Activated CD8-positive, alpha-beta T cell treated with anti-CD3 and anti-CD28 coated beads, Interleukin-2, amount 10 ng/mL, durations not matched to agents 7 days and 5 days (primary cell): ENCODE results near the gene MEF2D. TPM values are rescaled to one million over a fixed set of nuclear protein-coding genes. Genes with fewer than 3 reads are reported as not detected.

Experiments
- microRNA-seq: library from miRNA; unstranded; fragments of <30 nt; microRNA quantifications from one replicate; pipeline ENCODE4 v1.2.0, GENCODE V29; 2022
- total RNA-seq, 2 experiments: library from RNA; stranded (reverse); gene quantifications; one replicate each; pipeline ENCODE4 v1.2.3, GENCODE V29; 2021

Gene MEF2D
- total RNA-seq, 2 experiments from 2014 or later, result 34.8 to 40.1 TPM

Small RNA genes within 50 kb of the gene (microRNA-seq; reads per million reads assigned to microRNA genes)
- not detected for gene MIR9-1

Other genes with a start within 250 kb of the MEF2D start
- gene SMG5, start 217.9 kb downstream of the MEF2D start, total RNA-seq, result 10 to 100 TPM; 75.2 to 78.2 TPM
- gene TMEM79, start 216.4 kb downstream of the MEF2D start, total RNA-seq, result 10 to 100 TPM in 1 of 2 experiments, 1 to 10 TPM in 1; 9.1 to 11.0 TPM
- gene GLMP, start 205.1 kb downstream of the MEF2D start, total RNA-seq, result 10 to 100 TPM; 27.7 to 29.8 TPM
- not detected for gene VHLL, start 201.5 kb downstream of the MEF2D start, total RNA-seq
- gene CCT3, start 162.5 kb downstream of the MEF2D start, total RNA-seq, result 100 to 1,000 TPM; 266 to 269 TPM
- gene TSACC, start 162.2 kb downstream of the MEF2D start, total RNA-seq, result under 1 TPM; 0.73 to 0.76 TPM
- gene RHBG, start 131.6 kb downstream of the MEF2D start, total RNA-seq, result not detected
- gene IQGAP3, start 71.8 kb upstream of the MEF2D start, total RNA-seq, result 10 to 100 TPM; 28.6 to 31.0 TPM
- 10 to 100 TPM; 18.6 to 19.7 TPM for gene TTC24, start 78.9 kb upstream of the MEF2D start, total RNA-seq
- 10 to 100 TPM; 54.3 to 60.3 TPM for gene NAXE, start 91.0 kb upstream of the MEF2D start, total RNA-seq
- 10 to 100 TPM; 43.9 to 44.7 TPM for gene GPATCH4, start 100.7 kb upstream of the MEF2D start, total RNA-seq
- not detected for gene HAPLN2, start 118.6 kb upstream of the MEF2D start, total RNA-seq
- not detected for gene BCAN, start 141.3 kb upstream of the MEF2D start, total RNA-seq
- not detected for gene NES, start 176.6 kb upstream of the MEF2D start, total RNA-seq
- gene CRABP2, start 204.8 kb upstream of the MEF2D start, total RNA-seq, result 1 to 10 TPM; 1.3 to 1.9 TPM
- gene METTL25B, start 227.7 kb upstream of the MEF2D start, total RNA-seq, result 10 to 100 TPM; 30.0 to 34.0 TPM
- 10 to 100 TPM; 56.3 to 58.8 TPM for gene ISG20L2, start 228.0 kb upstream of the MEF2D start, total RNA-seq
- 10 to 100 TPM; 59.8 to 62.6 TPM for gene MRPL24, start 240.3 kb upstream of the MEF2D start, total RNA-seq